Measurements from ENCODE around the gene HP.

HP gene

DNA sequence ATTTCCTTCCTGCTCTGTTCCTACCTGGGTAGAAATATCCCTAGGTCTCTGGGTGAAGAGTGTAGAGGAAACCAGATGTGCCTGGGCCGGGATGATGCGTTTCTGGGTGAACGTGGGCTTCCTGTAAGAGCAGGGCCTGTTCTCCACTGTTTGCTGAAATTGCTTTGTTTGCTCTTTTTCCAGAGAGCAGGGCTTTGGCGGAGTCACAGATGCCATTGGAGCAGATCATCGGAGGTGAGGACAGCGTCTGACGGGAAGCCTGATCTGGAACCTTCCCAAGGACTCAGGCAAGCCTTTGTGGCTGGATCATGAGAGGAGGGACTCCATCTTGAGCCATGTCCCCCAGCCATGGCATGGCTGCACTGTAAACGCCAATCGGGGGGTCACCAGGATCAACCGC, 30.3 kb upstream of the HP start:
- DNase-seq (ENCODE audit: low spot score in 2 of 2) = no peak
- no peak overlapping the region for H3K4me3 Mint-ChIP-seq
- H3K27ac Mint-ChIP-seq (ENCODE audit: low read depth) = no peak overlapping the region
- ATAC-seq (replicated peaks; ENCODE audit: extremely low read depth, poor library complexity, severe bottlenecking) = no peak
- no peaks in the 10 kb centered on the region for H3K9me3 Mint-ChIP-seq
- peaks cover 17% of the 10 kb centered on the region for H3K36me3 Mint-ChIP-seq (ENCODE audit: insufficient read depth)
- no peaks in the 10 kb centered on the region for H3K27me3 Mint-ChIP-seq
- H3K4me1 Mint-ChIP-seq = no peaks in the 10 kb centered on the region

DNA sequence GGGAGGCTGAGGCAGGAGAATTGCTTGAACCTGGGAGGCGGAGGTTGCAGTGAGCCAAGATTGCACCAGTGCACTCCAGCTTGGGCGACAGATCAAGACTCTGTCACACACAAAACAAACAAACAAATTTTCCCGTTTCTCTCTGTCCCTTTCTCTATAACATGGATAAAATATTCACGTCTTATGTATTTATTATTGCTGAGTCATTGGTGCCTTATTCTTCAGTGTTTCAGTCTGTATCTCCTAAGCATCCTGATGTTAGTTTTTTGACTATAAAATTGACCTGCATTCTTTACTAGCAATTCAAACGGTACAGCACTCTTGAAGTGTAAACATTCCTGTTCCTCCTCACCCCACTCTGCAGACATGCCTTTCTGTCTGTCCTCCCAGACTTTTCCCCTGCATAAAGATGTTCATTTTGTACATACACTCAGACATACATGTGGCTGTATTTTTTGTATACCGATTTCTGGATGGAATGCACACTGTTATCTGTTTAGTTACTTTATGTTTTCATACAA, 29.4 kb upstream of the HP start:
- Mint-ChIP-seq H3K9me3 (no peaks in the 10 kb centered on the region), H3K27ac (ENCODE audit: low read depth) (no peak overlapping the region), H3K36me3 (ENCODE audit: insufficient read depth) (peaks cover 16% of the 10 kb centered on the region), H3K4me3 (no peak overlapping the region), H3K4me1 (no peaks in the 10 kb centered on the region), H3K27me3 (no peaks in the 10 kb centered on the region)
- DNase-seq (ENCODE audit: low spot score in 2 of 2) (no peak), ATAC-seq (replicated peaks; ENCODE audit: extremely low read depth, poor library complexity, severe bottlenecking) (no peak)

DNA sequence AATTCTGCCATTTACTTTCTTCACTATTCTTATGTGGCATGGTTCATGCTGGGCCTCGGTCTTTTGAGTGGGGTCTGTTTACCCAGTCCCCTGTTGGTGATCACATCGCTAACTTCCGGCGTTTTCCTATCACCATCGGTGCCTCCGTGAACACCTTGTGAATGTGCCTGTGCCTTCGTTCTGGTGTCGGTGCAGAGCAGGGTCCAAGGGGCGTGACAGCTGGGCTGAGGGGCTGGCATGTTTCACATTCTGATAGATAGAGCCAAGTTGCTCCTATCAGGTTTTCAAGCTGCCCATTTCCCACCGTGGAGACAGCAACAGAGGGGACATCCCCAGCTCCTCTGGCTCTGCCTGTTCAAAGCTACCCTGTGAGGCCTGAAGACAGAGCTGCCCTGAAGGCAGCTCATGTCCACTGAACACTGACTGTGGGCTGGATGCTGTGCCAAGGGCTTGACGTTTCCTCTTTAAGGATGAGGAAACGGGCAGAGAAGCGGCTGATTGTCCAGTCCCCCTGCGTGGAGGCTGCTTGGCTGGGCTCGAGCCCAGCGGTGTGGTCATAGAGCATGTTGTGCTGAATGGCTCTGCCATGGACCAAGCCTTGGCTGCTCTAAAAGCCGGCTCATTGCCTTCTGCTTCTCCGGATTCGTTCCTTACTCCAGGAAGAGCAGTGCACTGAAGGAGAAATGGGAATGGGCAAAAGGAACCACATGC, 28.7 kb upstream of the HP start:
- H3K27ac Mint-ChIP-seq (ENCODE audit: low read depth) = no peak overlapping the region
- DNase-seq (ENCODE audit: low spot score in 2 of 2) (no peak), ATAC-seq (replicated peaks; ENCODE audit: extremely low read depth, poor library complexity, severe bottlenecking) (no peak)
- H3K27me3 Mint-ChIP-seq = no peaks in the 10 kb centered on the region
- peaks cover 16% of the 10 kb centered on the region for H3K36me3 Mint-ChIP-seq (ENCODE audit: insufficient read depth)
- H3K9me3 Mint-ChIP-seq = no peaks in the 10 kb centered on the region
- H3K4me1 Mint-ChIP-seq = no peaks in the 10 kb centered on the region
- H3K4me3 Mint-ChIP-seq = no peak overlapping the region

DNA sequence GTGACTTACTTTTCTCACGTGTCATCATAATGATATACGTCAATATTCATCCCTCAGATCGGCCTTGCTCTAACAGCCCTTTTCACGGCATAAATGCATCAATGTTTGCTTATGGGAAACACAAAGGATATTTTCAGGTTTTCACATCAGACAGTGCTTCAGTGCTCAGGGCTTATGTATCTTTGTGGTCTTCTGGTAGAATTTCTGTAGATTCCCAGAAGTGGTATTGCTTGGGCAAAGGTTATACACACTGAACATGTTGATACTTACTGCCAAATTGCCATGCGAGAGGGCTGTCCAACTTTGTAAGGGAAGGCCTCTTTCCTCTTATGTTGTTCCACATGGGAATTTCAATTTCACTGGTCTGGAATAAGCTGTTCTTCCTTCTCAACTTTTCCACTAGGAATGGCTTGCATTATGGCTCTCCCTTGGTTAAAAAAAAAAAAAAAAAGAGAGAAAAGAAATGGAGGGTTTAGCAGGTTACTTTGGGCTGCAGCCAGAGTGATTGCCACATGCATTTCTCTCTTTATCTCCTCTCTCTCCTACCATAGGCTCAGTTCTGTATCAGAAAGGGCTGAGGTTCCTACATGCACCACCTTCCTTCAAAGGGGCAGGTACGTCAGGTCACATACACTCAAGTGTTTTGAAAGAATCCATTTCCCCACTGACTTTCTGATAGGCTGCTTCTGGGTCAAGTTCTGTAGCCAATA, 26.5 kb upstream of the HP start:
- DNase-seq (ENCODE audit: low spot score in 2 of 2) (no peak), ATAC-seq (replicated peaks; ENCODE audit: extremely low read depth, poor library complexity, severe bottlenecking) (no peak)
- H3K4me1 Mint-ChIP-seq = no peaks in the 10 kb centered on the region
- H3K27me3 Mint-ChIP-seq = no peaks in the 10 kb centered on the region
- no peak overlapping the region for H3K27ac Mint-ChIP-seq (ENCODE audit: low read depth)
- peaks cover 14% of the 10 kb centered on the region for H3K36me3 Mint-ChIP-seq (ENCODE audit: insufficient read depth)
- H3K4me3 Mint-ChIP-seq = no peak overlapping the region
- H3K9me3 Mint-ChIP-seq = no peaks in the 10 kb centered on the region

DNA sequence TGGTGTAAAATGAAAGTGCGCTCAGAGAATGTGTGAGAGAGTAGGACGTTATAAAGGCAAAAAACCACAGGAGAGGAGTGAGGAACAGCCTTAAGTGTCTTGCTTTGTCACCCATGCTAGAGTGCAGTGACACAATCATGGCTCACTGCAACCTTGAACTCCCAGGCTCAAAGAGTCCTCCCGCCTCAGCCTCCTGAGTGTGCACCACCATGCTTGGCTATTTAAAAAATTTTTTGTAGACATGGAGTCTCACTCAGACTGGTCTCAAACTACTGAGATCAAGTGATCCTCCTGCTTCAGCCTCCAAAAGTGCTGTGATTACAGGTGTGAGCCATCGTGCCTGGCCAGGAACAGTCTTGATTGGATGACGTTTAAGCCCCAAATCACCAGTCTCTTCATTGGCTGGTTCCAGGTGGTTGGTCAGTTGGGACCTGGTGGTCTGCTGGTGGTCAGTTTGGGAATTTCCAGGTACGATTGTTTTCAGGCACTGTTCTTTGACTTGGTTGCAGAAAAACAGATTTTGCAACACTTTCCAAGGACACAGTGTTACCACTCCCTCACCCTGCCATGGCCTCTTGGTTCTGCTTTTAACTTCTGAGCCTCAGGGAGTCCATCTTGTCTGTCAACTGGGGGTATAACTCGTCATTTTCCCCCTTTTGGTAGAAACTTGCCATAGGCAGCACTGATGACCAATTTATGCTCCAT, 24.6 kb upstream of the HP start:
- H3K36me3 Mint-ChIP-seq (ENCODE audit: insufficient read depth) = peaks cover 5% of the 10 kb centered on the region
- H3K27me3 Mint-ChIP-seq = no peaks in the 10 kb centered on the region
- no peaks in the 10 kb centered on the region for H3K4me1 Mint-ChIP-seq
- no peak overlapping the region for H3K4me3 Mint-ChIP-seq
- no peaks in the 10 kb centered on the region for H3K9me3 Mint-ChIP-seq
- no peak overlapping the region for H3K27ac Mint-ChIP-seq (ENCODE audit: low read depth)
- DNase-seq (ENCODE audit: low spot score in 2 of 2) = no peak
- ATAC-seq (replicated peaks; ENCODE audit: extremely low read depth, poor library complexity, severe bottlenecking) = no peak

DNA sequence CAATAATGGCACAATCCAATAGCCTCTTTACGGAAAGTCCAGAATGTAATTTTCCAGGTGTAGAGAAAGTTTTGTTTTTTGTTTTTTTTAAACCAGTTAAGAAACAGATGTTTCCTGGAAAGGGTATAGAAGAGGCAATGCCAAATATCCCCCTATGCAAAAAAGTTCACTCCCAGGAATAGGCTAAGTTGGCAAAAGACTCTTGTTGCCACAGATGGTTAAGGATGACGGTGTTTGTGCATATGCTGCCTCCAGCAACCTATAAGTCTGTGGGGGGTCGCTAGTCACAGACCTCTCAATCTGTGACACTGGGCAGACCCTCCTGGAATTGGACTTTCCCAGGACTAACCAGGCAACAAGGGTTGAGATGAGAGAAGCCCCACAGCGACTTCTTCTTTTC, 20.9 kb upstream of the HP start:
- H3K36me3 Mint-ChIP-seq (ENCODE audit: insufficient read depth) = peaks cover 3% of the 10 kb centered on the region
- DNase-seq (ENCODE audit: low spot score in 2 of 2) (no peak), ATAC-seq (replicated peaks; ENCODE audit: extremely low read depth, poor library complexity, severe bottlenecking) (no peak)
- no peak overlapping the region for H3K27ac Mint-ChIP-seq (ENCODE audit: low read depth)
- H3K27me3 Mint-ChIP-seq = no peaks in the 10 kb centered on the region
- H3K4me1 Mint-ChIP-seq = no peaks in the 10 kb centered on the region
- no peak overlapping the region for H3K4me3 Mint-ChIP-seq
- no peaks in the 10 kb centered on the region for H3K9me3 Mint-ChIP-seq

DNA sequence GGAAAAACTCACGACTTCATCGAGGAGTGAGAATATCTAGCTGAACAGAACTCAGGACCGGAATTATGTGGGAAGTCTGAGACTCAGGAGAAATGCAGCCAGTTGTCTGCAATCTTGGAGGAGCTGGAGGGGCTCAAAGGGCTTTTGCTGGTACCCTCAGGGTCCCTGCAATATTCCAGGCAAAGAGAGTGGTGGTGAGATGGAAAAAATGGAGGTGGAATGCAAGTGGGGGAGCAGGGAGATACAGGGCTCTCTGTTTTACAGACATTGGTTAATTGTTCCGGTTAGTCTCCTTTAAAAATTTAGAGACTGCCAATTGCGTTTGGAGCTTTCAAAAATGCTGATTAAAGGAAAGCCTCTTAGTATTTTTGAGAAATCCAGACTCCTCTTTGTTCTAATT, 18.2 kb upstream of the HP start:
- H3K4me3 Mint-ChIP-seq = no peak overlapping the region
- ATAC-seq (replicated peaks; ENCODE audit: extremely low read depth, poor library complexity, severe bottlenecking) = no peak
- H3K9me3 Mint-ChIP-seq = peaks cover under 1% of the 10 kb centered on the region

DNA sequence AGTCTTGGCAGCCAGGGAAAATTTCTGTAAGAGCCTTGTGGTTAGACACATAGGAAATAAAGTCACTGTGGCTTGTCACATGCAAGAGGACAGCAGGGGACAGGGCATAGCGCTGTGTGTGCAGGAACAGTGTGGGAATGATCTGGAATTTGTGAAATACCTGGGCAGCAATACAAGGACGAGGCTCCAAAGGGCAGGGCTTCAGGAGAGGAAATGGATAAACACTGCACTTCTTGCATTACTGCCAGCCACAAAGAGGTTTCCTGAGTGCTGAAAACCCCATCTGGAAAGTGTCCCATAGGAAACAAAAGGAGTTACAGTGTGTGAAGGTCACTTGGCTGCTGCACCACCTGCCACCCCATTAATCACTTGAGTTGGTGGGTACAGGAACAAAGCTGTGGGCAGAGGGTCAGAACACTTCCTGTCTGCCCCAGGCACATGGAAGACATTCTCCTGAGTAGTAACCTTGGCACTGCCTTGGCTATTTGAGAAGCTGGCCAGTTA, 12.1 kb upstream of the HP start:
- peaks cover under 1% of the 10 kb centered on the region for H3K36me3 Mint-ChIP-seq (ENCODE audit: insufficient read depth)
- H3K27me3 Mint-ChIP-seq = no peaks in the 10 kb centered on the region

More for the DNA sequence above, 18.2 kb upstream of the HP start:
- no peak for DNase-seq (ENCODE audit: low spot score in 2 of 2)
- Mint-ChIP-seq H3K4me1 (no peaks in the 10 kb centered on the region), H3K27me3 (no peaks in the 10 kb centered on the region), H3K27ac (ENCODE audit: low read depth) (no peak overlapping the region), H3K36me3 (ENCODE audit: insufficient read depth) (peaks cover 3% of the 10 kb centered on the region)

DNA sequence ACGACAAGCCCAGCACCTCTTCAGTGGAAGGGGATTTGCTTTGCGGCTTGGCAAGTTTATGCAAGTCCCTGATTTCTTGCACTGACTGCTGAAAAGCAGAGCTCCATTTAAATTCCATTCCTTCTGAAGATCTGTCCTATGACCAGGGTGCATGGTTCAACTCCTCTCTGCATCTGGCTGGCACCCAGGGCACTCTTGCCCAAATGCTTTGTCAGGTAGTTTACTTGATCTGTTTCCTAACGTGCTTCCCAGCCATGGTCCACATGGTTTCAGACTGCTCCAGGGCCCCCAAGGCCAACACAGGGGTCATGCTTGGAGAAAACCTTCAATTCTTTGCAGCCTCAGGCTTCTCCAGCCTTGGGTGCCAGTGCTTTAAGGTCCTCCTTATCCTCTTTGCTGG, 11.2 kb upstream of the HP start:
- ATAC-seq (replicated peaks; ENCODE audit: extremely low read depth, poor library complexity, severe bottlenecking) = no peak
- Mint-ChIP-seq H3K27ac (ENCODE audit: low read depth) (no peak overlapping the region), H3K36me3 (ENCODE audit: insufficient read depth) (no peaks in the 10 kb centered on the region), H3K27me3 (no peaks in the 10 kb centered on the region), H3K4me1 (no peaks in the 10 kb centered on the region), H3K9me3 (peaks cover 5% of the 10 kb centered on the region), H3K4me3 (no peak overlapping the region)
- no peak for DNase-seq (ENCODE audit: low spot score in 2 of 2)

More for the DNA sequence above, 12.1 kb upstream of the HP start:
- peaks cover 5% of the 10 kb centered on the region for H3K9me3 Mint-ChIP-seq
- no peaks in the 10 kb centered on the region for H3K4me1 Mint-ChIP-seq
- H3K4me3 Mint-ChIP-seq = no peak overlapping the region
- no peak overlapping the region for H3K27ac Mint-ChIP-seq (ENCODE audit: low read depth)
- ATAC-seq (replicated peaks; ENCODE audit: extremely low read depth, poor library complexity, severe bottlenecking) = no peak
- no peak for DNase-seq (ENCODE audit: low spot score in 2 of 2)

DNA sequence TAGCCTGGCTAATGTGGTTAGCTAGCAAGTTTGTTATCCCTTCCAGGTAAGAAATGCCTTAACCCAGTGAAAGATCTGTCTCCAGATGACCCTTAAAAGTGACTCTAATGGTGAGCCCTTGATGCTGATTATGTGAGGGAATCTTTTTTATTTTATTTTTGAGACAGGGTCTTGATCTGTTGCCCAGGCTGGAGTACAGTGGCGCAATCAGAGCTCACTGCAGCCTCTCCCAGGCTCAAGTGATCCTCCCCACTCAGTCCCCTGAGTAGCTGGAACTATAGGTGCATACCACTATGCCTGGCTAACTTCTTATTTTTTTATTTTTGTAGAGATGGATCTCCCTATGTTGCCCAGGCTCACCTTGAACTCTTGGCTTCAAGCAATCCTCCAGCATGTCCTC, 10.8 kb upstream of the HP start:
- no peaks in the 10 kb centered on the region for H3K36me3 Mint-ChIP-seq (ENCODE audit: insufficient read depth)

DNA sequence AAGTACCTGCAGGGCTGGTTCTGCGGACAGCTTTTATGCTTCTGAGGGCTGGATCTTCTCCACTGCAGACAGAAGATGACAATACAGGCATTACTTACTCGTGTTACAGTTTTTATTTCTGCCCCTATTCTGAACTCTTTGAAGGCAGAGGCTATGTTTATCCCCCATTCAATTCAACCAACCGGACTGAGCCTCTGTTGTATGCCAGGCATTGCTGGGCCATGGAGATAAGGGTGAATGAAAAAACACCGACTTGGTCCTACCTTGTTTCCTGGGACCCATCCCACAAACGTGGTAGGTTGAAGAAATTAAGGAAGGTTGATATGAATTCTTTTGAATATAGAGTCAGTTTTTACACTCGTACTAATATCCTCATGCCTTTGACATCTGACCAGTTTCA, 10.0 kb upstream of the HP start:
- H3K4me1 Mint-ChIP-seq = no peaks in the 10 kb centered on the region
- no peak overlapping the region for H3K27ac Mint-ChIP-seq (ENCODE audit: low read depth)
- no peaks in the 10 kb centered on the region for H3K27me3 Mint-ChIP-seq
- ATAC-seq (replicated peaks; ENCODE audit: extremely low read depth, poor library complexity, severe bottlenecking) = no peak
- H3K9me3 Mint-ChIP-seq = peaks cover 5% of the 10 kb centered on the region
- DNase-seq (ENCODE audit: low spot score in 2 of 2) = no peak
- H3K4me3 Mint-ChIP-seq = no peak overlapping the region
- H3K36me3 Mint-ChIP-seq (ENCODE audit: insufficient read depth) = no peaks in the 10 kb centered on the region

More for the DNA sequence above, 10.8 kb upstream of the HP start:
- H3K9me3 Mint-ChIP-seq = peaks cover 5% of the 10 kb centered on the region
- no peaks in the 10 kb centered on the region for H3K4me1 Mint-ChIP-seq
- DNase-seq (ENCODE audit: low spot score in 2 of 2) (no peak), ATAC-seq (replicated peaks; ENCODE audit: extremely low read depth, poor library complexity, severe bottlenecking) (no peak)
- H3K4me3 Mint-ChIP-seq = no peak overlapping the region
- H3K27me3 Mint-ChIP-seq = no peaks in the 10 kb centered on the region
- H3K27ac Mint-ChIP-seq (ENCODE audit: low read depth) = no peak overlapping the region

DNA sequence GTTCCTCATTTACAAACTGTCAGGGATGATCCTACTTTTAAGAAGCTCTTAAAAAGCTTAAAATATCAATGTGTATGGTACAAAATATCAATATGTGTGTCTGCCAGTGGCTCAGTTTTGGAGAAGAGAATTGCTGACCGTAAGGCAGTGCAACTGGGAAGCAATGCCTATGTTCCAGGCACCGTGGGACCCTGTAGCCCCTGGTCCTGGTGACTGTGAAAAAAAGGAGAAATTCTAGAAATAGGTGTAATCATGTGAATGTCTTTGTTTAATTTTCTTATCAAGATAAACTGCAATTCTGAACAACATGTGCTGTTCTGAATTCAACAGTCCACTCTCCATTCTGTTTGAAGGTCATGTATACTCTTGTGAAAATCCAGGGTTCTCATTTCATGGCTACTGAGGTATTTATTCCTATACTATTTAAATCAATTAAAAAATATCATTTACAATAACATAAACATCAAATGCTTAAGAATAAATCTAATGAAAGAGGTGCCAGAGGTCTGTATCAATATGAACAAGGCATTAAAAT, 9.4 kb upstream of the HP start:
- Mint-ChIP-seq H3K4me1 (no peaks in the 10 kb centered on the region), H3K9me3 (peaks cover 8% of the 10 kb centered on the region), H3K27ac (ENCODE audit: low read depth) (no peak overlapping the region), H3K36me3 (ENCODE audit: insufficient read depth) (no peaks in the 10 kb centered on the region), H3K4me3 (no peak overlapping the region), H3K27me3 (no peaks in the 10 kb centered on the region)
- ATAC-seq (replicated peaks; ENCODE audit: extremely low read depth, poor library complexity, severe bottlenecking) (no peak), DNase-seq (ENCODE audit: low spot score in 2 of 2) (no peak)

Data from central memory CD8-positive, alpha-beta T cell (primary cell).